Thoracic aorta (tissue), 2 donors: ENCODE data around the gene FAM53B. TPM values are rescaled to one million over a fixed set of nuclear protein-coding genes. Genes with fewer than 3 reads are reported as not detected.
"Not testable (repeated sequence)": the region's sequence is repeated elsewhere in the genome, so short reads cannot be mapped to it uniquely, and the experiment has no call there.

ENCODE experiments used
- ATAC-seq: fragments of 150-250 bp; one replicate; pipeline ENCODE4 v1.8.0; 2017; ENCODE audit warnings: low read depth; ENCODE audit not compliant: insufficient number of reproducible peaks, low FRiP score
- DNase-seq: peaks from one replicate; pipeline ENCODE4 v3.0.0-alpha.2; 2020; ENCODE audit warnings: low spot score
- H3K27ac ChIP-seq, 2 donors: fragments of 200-600 bp; sonication (generic); 1 replicate in 1 of 2; 2 replicates in 1 of 2; pipeline ENCODE4 v1.5.1; 2016; ENCODE audit warnings: mild to moderate bottlenecking in 2 of 2, moderate library complexity in 2 of 2
- H3K27me3 ChIP-seq: fragments of 200-600 bp; sonication (generic); replicated peaks from 2 replicates; pipeline ENCODE4 v1.6.0; 2016; ENCODE audit warnings: mild to moderate bottlenecking; ENCODE audit not compliant: insufficient read depth
- H3K36me3 ChIP-seq: fragments of 200-600 bp; sonication (generic); one replicate; pipeline ENCODE4 v1.5.1; 2016
- H3K4me1 ChIP-seq, 2 donors: fragments of 200-600 bp; sonication (generic); 1 replicate in 1 of 2; 2 replicates in 1 of 2; pipeline versions ENCODE4 v1.5.1 to v1.6.0; 2016; ENCODE audit warnings: low read depth in 2 of 2, mild to moderate bottlenecking in 1 of 2; ENCODE audit not compliant: control insufficient read depth in 1 of 2
- H3K4me3 ChIP-seq: fragments of 200-600 bp; sonication (generic); 2 replicates; pipeline ENCODE4 v1.5.1; 2016; ENCODE audit warnings: mild to moderate bottlenecking
- H3K9me3 ChIP-seq: fragments of 200-600 bp; sonication (generic); 2 replicates; pipeline ENCODE4 v1.5.1; 2016
- CTCF ChIP-seq: fragments of 200-600 bp; sonication (generic); IDR thresholded peaks from one replicate; pipeline ENCODE4 v1.5.1; 2019; ENCODE audit warnings: antibody characterized with exemption
- total RNA-seq, 2 donors: library from RNA; depleted of rRNA; stranded (reverse); fragments of >200 nt; gene quantifications; one replicate each; pipeline versions ENCODE4 v1.1.0 to v1.2.3, GENCODE V29; 2016

The FAM53B gene
- total RNA-seq, 2 donors from 2014 or later = 26.6 to 49.5 TPM

DNA sequence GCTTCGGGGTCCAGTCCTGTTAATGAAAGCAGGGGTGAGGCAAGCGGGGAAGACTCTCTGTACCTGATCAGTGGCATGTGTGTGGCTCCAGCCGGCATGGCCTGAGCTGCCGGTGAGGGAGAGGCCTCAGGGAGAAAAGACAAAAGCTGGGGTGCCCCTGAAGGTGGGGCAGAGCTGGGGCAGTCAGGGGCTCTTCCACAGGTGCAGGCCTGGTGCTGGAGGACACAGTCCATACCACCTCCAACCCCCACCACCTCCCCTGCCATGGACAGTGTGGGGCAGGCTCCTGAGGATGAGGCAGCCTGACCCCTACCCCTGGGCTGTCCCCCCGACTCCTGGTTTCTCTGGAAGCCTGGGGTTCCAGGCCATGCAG, 153.1 kb downstream of the FAM53B start:
- H3K27ac ChIP-seq = no peak overlapping the region
- H3K4me3 ChIP-seq = no peak overlapping the region
- no peak for DNase-seq

GRCh38 chr10:124590216-124591122, 153.7 kb downstream of the FAM53B start:
- ATAC-seq (no peak), DNase-seq (no peak)
- peak overlapping the region; percentile 66 for H3K4me3 ChIP-seq
- H3K4me1 ChIP-seq = peaks cover 9 to 30% of the 10 kb centered on the region in 2 donors
- no peak for TF ChIP-seq CTCF
- no peaks in the 10 kb centered on the region for H3K27me3 ChIP-seq
- peak overlapping the region in 1 of 2 donors; percentile 58 for H3K27ac ChIP-seq
- no peaks in the 10 kb centered on the region for H3K36me3 ChIP-seq
- no peaks in the 10 kb centered on the region for H3K9me3 ChIP-seq

More for the DNA sequence above, 153.1 kb downstream of the FAM53B start:
- H3K27me3 ChIP-seq = no peaks in the 10 kb centered on the region
- no peak for ATAC-seq
- no peaks in the 10 kb centered on the region for H3K36me3 ChIP-seq
- peaks cover 9 to 30% of the 10 kb centered on the region in 2 donors for H3K4me1 ChIP-seq
- no peak for TF ChIP-seq CTCF
- no peaks in the 10 kb centered on the region for H3K9me3 ChIP-seq

DNA sequence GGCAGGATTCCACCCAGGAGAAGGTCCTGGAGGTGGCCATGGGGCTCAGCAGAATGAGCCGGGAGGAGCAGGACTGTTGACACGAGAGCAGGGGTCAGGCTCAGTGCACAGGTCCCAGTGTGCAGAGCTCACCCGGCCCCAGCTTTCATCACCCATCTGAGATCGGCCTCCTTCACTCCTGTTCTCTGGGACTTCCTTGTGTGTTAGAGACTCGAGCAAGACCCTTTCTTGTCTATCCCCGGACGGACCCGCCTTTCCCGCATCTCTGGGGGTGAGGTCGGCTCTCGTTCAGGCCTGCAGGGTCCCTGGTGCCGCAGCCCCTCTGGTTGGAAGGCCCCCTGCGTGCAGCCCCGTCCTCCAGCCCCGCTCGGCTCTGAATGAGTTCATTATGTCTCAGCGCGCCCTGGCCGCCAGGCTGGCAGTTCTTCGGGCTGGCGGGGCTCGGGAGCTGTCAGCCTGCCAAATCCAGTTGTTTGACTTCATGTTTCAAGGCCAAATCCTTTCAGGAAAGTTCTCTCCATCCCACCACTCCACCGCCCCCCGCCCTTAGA, 154.6 kb downstream of the FAM53B start:
- peak overlapping the region; percentile 66 for H3K4me3 ChIP-seq
- TF ChIP-seq CTCF = no peak
- no peak for ATAC-seq
- DNase-seq = no peak
- H3K4me1 ChIP-seq = peaks cover 9 to 30% of the 10 kb centered on the region in 2 donors
- no peaks in the 10 kb centered on the region for H3K27me3 ChIP-seq
- H3K27ac ChIP-seq = peak overlapping the region; percentile 46 to 58
- no peaks in the 10 kb centered on the region for H3K36me3 ChIP-seq
- H3K9me3 ChIP-seq = no peaks in the 10 kb centered on the region

DNA sequence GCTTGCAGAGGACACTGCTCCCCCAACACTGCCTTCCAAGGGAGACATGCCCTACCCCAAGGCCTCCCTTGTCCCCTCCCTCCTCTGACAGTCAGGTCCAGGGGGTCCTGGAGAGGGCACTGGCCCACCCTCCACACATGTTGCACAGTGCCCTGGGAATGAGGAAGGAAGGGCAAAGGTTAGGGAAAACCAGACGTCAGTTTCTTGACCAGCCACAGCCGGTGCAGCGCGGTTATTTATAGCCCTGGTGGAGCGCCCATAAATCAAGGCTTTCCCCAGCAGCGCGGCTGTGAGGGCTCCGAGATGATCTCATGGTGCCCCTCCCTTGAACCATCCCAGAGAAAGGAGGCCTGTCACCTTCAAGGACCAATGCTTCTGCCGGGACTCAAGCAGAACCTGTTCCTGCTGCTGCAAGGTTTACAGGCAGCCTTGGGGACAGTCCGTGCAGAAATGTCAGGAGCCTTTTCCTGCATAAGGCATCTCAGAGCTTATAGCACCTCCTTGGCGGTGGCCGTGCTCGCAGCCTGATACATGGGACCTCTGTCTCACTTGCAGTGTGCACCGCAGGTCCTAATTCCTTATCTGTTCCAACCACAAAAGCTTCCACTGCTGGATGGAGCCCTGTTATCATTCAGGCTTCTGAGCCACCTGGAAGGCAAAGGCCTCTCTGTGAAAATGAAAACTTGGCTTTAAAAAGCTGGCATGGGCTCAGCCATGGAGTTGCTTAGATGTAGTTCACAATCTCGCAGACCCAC, 155.3 kb downstream of the FAM53B start:
- H3K36me3 ChIP-seq = no peaks in the 10 kb centered on the region
- no peaks in the 10 kb centered on the region for H3K9me3 ChIP-seq
- H3K27ac ChIP-seq = peak overlapping the region; percentile 46 to 58
- no peaks in the 10 kb centered on the region for H3K27me3 ChIP-seq
- ATAC-seq (no peak), DNase-seq (no peak)
- TF ChIP-seq CTCF = no peak
- peaks cover 9 to 30% of the 10 kb centered on the region in 2 donors for H3K4me1 ChIP-seq
- H3K4me3 ChIP-seq = peak overlapping the region; percentile 66

GRCh38 chr10:124588341-124588735, 155.8 kb downstream of the FAM53B start:
- not testable (repeated sequence) for H3K9me3 ChIP-seq, ATAC-seq
- peak overlapping the region in 1 of 2 donors; percentile 1 for H3K27ac ChIP-seq

More at GRCh38 chr10:124588341-124588735, 155.8 kb downstream of the FAM53B start:
- peak overlapping the region; percentile 66 for H3K4me3 ChIP-seq
- H3K27me3 ChIP-seq, DNase-seq, H3K36me3 ChIP-seq: not testable (repeated sequence)
- H3K4me1 ChIP-seq = peaks cover 9 to 30% of the 10 kb centered on the region in 2 donors
